ENCODE results near the gene PPP1R2B. TPM values are rescaled to one million over a fixed set of nuclear protein-coding genes. Genes with fewer than 3 reads are reported as not detected.
A peak's percentile ranks its signal among the peaks of the same experiment; 100 is the strongest.

PPP1R2B gene
- polyA plus RNA-seq (2013) = 0.11 TPM

DNA sequence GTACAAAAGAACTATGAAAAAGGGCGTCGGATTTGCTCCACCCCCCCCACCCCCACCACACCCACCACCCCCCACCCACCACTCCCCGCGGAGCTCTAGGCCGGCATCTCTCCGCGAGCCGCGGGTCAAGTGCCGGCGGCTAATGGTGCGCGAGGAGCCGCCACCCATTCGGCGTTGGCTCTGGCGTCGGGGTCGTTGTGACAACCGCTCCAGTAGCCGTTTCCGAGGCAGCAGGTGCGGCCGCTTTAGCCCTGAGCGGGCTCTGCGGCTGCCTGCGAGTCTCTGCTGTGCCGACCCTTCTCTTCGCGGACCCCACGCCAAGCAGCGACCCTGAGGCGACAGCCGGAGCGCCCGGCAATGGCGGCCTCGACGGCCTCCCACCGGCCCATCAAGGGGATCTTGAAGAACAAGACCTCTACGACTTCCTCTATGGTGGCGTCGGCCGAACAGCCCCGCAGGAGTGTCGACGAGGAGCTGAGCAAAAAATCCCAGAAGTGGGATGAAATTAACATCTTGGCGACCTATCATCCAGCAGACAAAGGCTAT, at the start of gene PPP1R2B:
PPP1R2B (plus strand) TSS at position 90 of the 546 bp plus-strand sequence; CDS start at position 358, 268 bp downstream.
- POLR2A ChIA-PET = no interaction called here
- H3K9me3 ChIP-seq (ENCODE audit: control extremely low read depth in 1 of 5, control insufficient read depth in 4 of 5, insufficient read depth in 2 of 5, low read depth in 1 of 5, low read length in 4 of 5) = peaks cover 0 to 8% (median 0%) of the 10 kb centered on the region in 5 experiments
- H3K4me3 ChIP-seq (ENCODE audit: control insufficient read depth in 1 of 7, extremely low read depth in 1 of 7, insufficient read depth in 4 of 7, low read depth in 2 of 7, low read length in 6 of 7) = no peak within 1 kb of the TSS
- no peak for DNase-seq
- H3K27ac ChIP-seq (ENCODE audit: insufficient read depth in 1 of 2, low read depth in 1 of 2, low read length in 2 of 2, poor library complexity in 1 of 2, severe bottlenecking in 2 of 2) = no peak within 1 kb of the TSS
- peaks cover 0 to 10% (median 3%) of the 10 kb centered on the region in 5 experiments for H3K27me3 ChIP-seq (replicated peaks in 2 of 5; ENCODE audit: control insufficient read depth in 4 of 5, insufficient read depth in 5 of 5, low read length in 4 of 5)
- H3K36me3 ChIP-seq (ENCODE audit: control insufficient read depth in 4 of 4, insufficient read depth in 4 of 4, low read length in 3 of 4) = no peaks in the 10 kb centered on the region
- CTCF ChIA-PET = no interaction called here
- WGBS (ENCODE audit: insufficient coverage) = 46% methylated on average over 41 of the region's 48 CpGs
- no peaks in the 10 kb centered on the region for H3K4me1 ChIP-seq (ENCODE audit: control extremely low read depth in 1 of 4, control insufficient read depth in 4 of 4, insufficient read depth in 4 of 4, low read length in 3 of 4)

DNA sequence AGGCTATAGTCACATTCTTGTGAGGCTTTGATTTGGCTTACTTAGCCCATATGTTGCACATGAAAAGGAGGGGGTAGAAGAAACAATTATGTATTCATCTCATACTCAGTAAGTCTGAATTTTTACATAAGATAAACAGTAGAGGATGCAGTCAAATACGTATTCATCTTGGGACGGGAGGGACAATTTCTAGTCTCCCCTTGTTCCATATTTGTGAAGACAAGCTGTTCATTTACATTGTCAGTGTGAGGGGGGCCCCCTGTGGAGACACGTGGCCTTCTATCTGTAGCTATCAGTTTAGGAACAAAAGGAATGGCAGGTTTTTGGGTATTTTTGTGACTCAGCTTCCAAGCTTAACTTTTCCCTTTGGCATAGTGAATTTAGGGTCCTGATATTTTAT, 49.2 kb upstream of the PPP1R2B start:
- H3K9me3 ChIP-seq (ENCODE audit: control extremely low read depth in 1 of 5, control insufficient read depth in 4 of 5, insufficient read depth in 2 of 5, low read depth in 1 of 5, low read length in 4 of 5) = no peaks in the 10 kb centered on the region
- no peak overlapping the region for H3K4me3 ChIP-seq (ENCODE audit: control insufficient read depth in 1 of 7, extremely low read depth in 1 of 7, insufficient read depth in 4 of 7, low read depth in 2 of 7, low read length in 6 of 7)
- no peak overlapping the region for H3K27ac ChIP-seq (ENCODE audit: insufficient read depth in 1 of 2, low read depth in 1 of 2, low read length in 2 of 2, poor library complexity in 1 of 2, severe bottlenecking in 2 of 2)
- H3K36me3 ChIP-seq (ENCODE audit: control insufficient read depth in 4 of 4, insufficient read depth in 4 of 4, low read length in 3 of 4) = no peaks in the 10 kb centered on the region
- 58% methylated on average over 2 of the region's 3 CpGs for WGBS (ENCODE audit: insufficient coverage)
- CTCF ChIA-PET = no interaction called here
- POLR2A ChIA-PET = no interaction called here
- H3K4me1 ChIP-seq (ENCODE audit: control extremely low read depth in 1 of 4, control insufficient read depth in 4 of 4, insufficient read depth in 4 of 4, low read length in 3 of 4) = no peaks in the 10 kb centered on the region
- DNase-seq = no peak
- peaks cover 0 to 4% (median 0%) of the 10 kb centered on the region in 5 experiments for H3K27me3 ChIP-seq (replicated peaks in 2 of 5; ENCODE audit: control insufficient read depth in 4 of 5, insufficient read depth in 5 of 5, low read length in 4 of 5)

DNA sequence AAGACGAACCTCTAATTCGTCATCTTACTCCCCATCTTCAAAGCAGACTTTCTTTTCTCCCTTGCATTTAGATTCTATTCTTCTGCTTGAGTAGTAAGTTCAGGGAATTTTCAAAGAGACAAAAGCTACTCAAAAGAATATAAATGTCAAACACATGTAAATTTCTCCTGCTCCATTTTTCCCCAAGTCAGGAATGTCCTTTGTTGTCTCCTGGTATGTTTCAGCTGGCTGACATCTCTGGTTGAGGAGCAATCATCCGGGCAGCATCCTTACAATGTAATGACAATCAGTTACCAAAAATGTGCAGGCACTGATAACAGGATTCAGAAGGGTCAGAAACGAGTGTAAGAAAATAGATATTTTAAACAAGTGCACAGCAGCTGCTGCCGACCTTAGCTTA, 47.6 kb upstream of the PPP1R2B start:
- whole genome bisulfite sequencing (ENCODE audit: insufficient coverage) = 80% methylated on average over 1 of the region's 5 CpGs
- POLR2A ChIA-PET = no interaction called here
- H3K4me3 ChIP-seq (ENCODE audit: control insufficient read depth in 1 of 7, extremely low read depth in 1 of 7, insufficient read depth in 4 of 7, low read depth in 2 of 7, low read length in 6 of 7) = no peak overlapping the region
- CTCF ChIA-PET = no interaction called here
- no peak for DNase-seq
- H3K9me3 ChIP-seq (ENCODE audit: control extremely low read depth in 1 of 5, control insufficient read depth in 4 of 5, insufficient read depth in 2 of 5, low read depth in 1 of 5, low read length in 4 of 5) = no peaks in the 10 kb centered on the region
- no peaks in the 10 kb centered on the region for H3K4me1 ChIP-seq (ENCODE audit: control extremely low read depth in 1 of 4, control insufficient read depth in 4 of 4, insufficient read depth in 4 of 4, low read length in 3 of 4)
- no peaks in the 10 kb centered on the region for H3K36me3 ChIP-seq (ENCODE audit: control insufficient read depth in 4 of 4, insufficient read depth in 4 of 4, low read length in 3 of 4)
- H3K27ac ChIP-seq (ENCODE audit: insufficient read depth in 1 of 2, low read depth in 1 of 2, low read length in 2 of 2, poor library complexity in 1 of 2, severe bottlenecking in 2 of 2) = no peak overlapping the region
- H3K27me3 ChIP-seq (replicated peaks in 2 of 5; ENCODE audit: control insufficient read depth in 4 of 5, insufficient read depth in 5 of 5, low read length in 4 of 5) = peaks cover 0 to 4% (median 0%) of the 10 kb centered on the region in 5 experiments

DNA sequence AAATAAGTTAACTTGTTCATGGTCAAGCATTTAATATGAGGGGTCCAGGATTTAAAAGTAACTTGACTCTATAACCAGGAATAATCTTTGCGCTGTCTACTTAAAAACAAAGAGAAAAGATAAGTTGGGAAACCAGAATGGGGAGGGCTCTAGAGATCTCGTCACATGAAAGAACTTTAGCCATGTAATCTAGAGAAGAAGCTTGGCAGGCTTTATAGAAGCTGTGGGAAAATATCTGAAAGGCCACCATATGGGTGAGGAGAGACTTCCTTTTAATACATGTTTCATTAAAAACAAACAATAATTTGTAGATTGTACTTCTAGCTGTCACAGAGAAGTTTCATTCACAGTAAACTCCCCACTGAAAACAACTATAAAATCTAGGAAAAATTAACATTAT, 46.7 kb upstream of the PPP1R2B start:
- H3K27ac ChIP-seq (ENCODE audit: insufficient read depth in 1 of 2, low read depth in 1 of 2, low read length in 2 of 2, poor library complexity in 1 of 2, severe bottlenecking in 2 of 2) = no peak overlapping the region
- ChIA-PET POLR2A (no interaction called here), CTCF (interaction anchor here (1.1 kb wide), 1 partner anchor 12 kb away, joined by 3 read pairs; no protein-coding TSS in a partner anchor)
- 100% methylated on average over 1 of the region's 2 CpGs for WGBS (ENCODE audit: insufficient coverage)
- H3K4me1 ChIP-seq (ENCODE audit: control extremely low read depth in 1 of 4, control insufficient read depth in 4 of 4, insufficient read depth in 4 of 4, low read length in 3 of 4) = no peaks in the 10 kb centered on the region
- no peak overlapping the region for H3K4me3 ChIP-seq (ENCODE audit: control insufficient read depth in 1 of 7, extremely low read depth in 1 of 7, insufficient read depth in 4 of 7, low read depth in 2 of 7, low read length in 6 of 7)
- H3K9me3 ChIP-seq (ENCODE audit: control extremely low read depth in 1 of 5, control insufficient read depth in 4 of 5, insufficient read depth in 2 of 5, low read depth in 1 of 5, low read length in 4 of 5) = no peaks in the 10 kb centered on the region
- H3K27me3 ChIP-seq (replicated peaks in 2 of 5; ENCODE audit: control insufficient read depth in 4 of 5, insufficient read depth in 5 of 5, low read length in 4 of 5) = peaks cover 0 to 4% (median 0%) of the 10 kb centered on the region in 5 experiments
- DNase-seq = no peak
- no peaks in the 10 kb centered on the region for H3K36me3 ChIP-seq (ENCODE audit: control insufficient read depth in 4 of 4, insufficient read depth in 4 of 4, low read length in 3 of 4)

DNA sequence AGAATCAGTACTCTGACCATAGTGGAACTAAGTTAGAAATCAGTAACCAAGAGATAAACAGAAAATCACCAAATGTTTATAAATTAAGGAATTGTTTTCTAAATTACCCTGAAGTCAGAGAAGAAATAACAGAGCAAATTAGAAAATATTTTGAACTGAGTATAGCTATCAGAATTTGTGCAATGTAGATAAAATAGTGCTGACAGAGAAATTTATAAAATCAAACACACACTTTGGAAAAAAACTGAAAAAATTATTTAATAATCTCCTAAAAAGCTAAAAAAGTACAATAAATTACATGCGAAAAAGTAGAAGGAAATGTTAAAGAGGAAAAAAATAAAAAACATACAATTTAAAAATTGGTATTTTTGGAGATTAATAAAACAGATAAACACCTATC, 37.1 kb upstream of the PPP1R2B start:
- DNase-seq = no peak
- H3K36me3 ChIP-seq (ENCODE audit: control insufficient read depth in 4 of 4, insufficient read depth in 4 of 4, low read length in 3 of 4) = no peaks in the 10 kb centered on the region
- ChIA-PET POLR2A (no interaction called here), CTCF (no interaction called here)
- no peak overlapping the region for H3K4me3 ChIP-seq (ENCODE audit: control insufficient read depth in 1 of 7, extremely low read depth in 1 of 7, insufficient read depth in 4 of 7, low read depth in 2 of 7, low read length in 6 of 7)
- no peak overlapping the region for H3K27ac ChIP-seq (ENCODE audit: insufficient read depth in 1 of 2, low read depth in 1 of 2, low read length in 2 of 2, poor library complexity in 1 of 2, severe bottlenecking in 2 of 2)
- no peaks in the 10 kb centered on the region for H3K9me3 ChIP-seq (ENCODE audit: control extremely low read depth in 1 of 5, control insufficient read depth in 4 of 5, insufficient read depth in 2 of 5, low read depth in 1 of 5, low read length in 4 of 5)
- H3K4me1 ChIP-seq (ENCODE audit: control extremely low read depth in 1 of 4, control insufficient read depth in 4 of 4, insufficient read depth in 4 of 4, low read length in 3 of 4) = no peaks in the 10 kb centered on the region
- no CpG with 5 or more reads among the region's 1 CpG for WGBS (ENCODE audit: insufficient coverage)
- no peaks in the 10 kb centered on the region for H3K27me3 ChIP-seq (replicated peaks in 2 of 5; ENCODE audit: control insufficient read depth in 4 of 5, insufficient read depth in 5 of 5, low read length in 4 of 5)

DNA sequence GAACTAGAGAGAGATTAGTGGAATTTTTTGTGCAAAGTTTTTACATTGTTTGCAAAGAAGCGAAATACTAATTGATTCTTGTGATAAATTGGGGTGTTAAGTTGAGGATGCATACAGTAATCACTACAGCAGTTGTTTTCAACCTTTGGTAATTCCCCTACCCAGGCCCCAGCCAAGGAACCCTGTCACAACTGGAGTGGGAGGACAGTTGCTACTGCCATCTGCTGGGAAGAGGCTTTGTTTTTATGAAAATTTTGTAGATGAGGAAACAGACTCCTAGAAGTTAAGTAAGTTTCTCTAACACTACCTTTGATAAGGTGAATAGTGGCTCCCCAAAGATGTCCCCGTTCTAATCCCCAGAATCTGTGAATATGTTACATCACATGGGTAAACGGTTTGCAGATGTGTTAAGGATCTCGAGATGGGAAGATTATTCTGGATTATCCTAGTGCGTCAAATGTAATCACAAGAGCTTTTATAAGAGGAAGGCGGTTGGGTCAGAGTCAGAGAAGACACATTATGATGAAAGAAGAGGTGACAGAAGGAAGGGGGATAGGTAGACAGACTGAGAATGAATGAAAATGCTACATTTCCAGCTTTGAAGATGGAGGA, 34.0 kb upstream of the PPP1R2B start:
- Histone ChIP-seq H3K27ac (ENCODE audit: insufficient read depth in 1 of 2, low read depth in 1 of 2, low read length in 2 of 2, poor library complexity in 1 of 2, severe bottlenecking in 2 of 2) (no peak overlapping the region), H3K27me3 (replicated peaks in 2 of 5; ENCODE audit: control insufficient read depth in 4 of 5, insufficient read depth in 5 of 5, low read length in 4 of 5) (peaks cover 0 to under 1% (median 0%) of the 10 kb centered on the region in 5 experiments), H3K9me3 (ENCODE audit: control extremely low read depth in 1 of 5, control insufficient read depth in 4 of 5, insufficient read depth in 2 of 5, low read depth in 1 of 5, low read length in 4 of 5) (no peaks in the 10 kb centered on the region), H3K4me3 (ENCODE audit: control insufficient read depth in 1 of 7, extremely low read depth in 1 of 7, insufficient read depth in 4 of 7, low read depth in 2 of 7, low read length in 6 of 7) (no peak overlapping the region), H3K4me1 (ENCODE audit: control extremely low read depth in 1 of 4, control insufficient read depth in 4 of 4, insufficient read depth in 4 of 4, low read length in 3 of 4) (no peaks in the 10 kb centered on the region), H3K36me3 (ENCODE audit: control insufficient read depth in 4 of 4, insufficient read depth in 4 of 4, low read length in 3 of 4) (no peaks in the 10 kb centered on the region)
- ChIA-PET POLR2A (no interaction called here), CTCF (interaction anchor here (0.8 to 1.0 kb wide), 2 partner anchors 13 to 46 kb away, joined by 3 read pairs; no protein-coding TSS in a partner anchor)
- DNase-seq = peak in 1 of 3 donors; percentile 3
- 84% methylated on average over 6 of the region's 6 CpGs for WGBS (ENCODE audit: insufficient coverage)

DNA sequence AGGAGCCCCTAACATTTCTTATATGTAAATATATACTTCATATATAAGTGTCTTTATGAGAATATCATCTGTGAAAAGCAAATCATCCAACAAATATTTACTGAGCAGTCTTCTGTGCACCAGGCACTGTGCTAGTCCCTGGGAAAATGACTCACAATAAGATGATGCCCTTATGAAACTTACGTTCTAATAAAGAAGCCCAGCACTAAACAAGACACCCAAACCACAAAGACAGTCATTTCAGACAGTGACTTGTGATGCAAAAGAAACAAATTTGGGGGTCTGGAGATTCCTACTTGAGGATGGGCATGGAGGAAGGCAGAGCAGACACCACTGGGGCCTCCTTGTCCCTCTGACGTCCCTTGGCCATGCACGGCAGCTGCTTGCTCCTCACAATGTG, 30.6 kb upstream of the PPP1R2B start:
- H3K27me3 ChIP-seq (replicated peaks in 2 of 5; ENCODE audit: control insufficient read depth in 4 of 5, insufficient read depth in 5 of 5, low read length in 4 of 5) = peaks cover 0 to 1% (median 0%) of the 10 kb centered on the region in 5 experiments
- H3K4me1 ChIP-seq (ENCODE audit: control extremely low read depth in 1 of 4, control insufficient read depth in 4 of 4, insufficient read depth in 4 of 4, low read length in 3 of 4) = no peaks in the 10 kb centered on the region
- 92% methylated on average over 2 of the region's 3 CpGs for WGBS (ENCODE audit: insufficient coverage)
- no peaks in the 10 kb centered on the region for H3K9me3 ChIP-seq (ENCODE audit: control extremely low read depth in 1 of 5, control insufficient read depth in 4 of 5, insufficient read depth in 2 of 5, low read depth in 1 of 5, low read length in 4 of 5)
- no peak for DNase-seq
- H3K27ac ChIP-seq (ENCODE audit: insufficient read depth in 1 of 2, low read depth in 1 of 2, low read length in 2 of 2, poor library complexity in 1 of 2, severe bottlenecking in 2 of 2) = no peak overlapping the region
- H3K4me3 ChIP-seq (ENCODE audit: control insufficient read depth in 1 of 7, extremely low read depth in 1 of 7, insufficient read depth in 4 of 7, low read depth in 2 of 7, low read length in 6 of 7) = no peak overlapping the region
- CTCF ChIA-PET = no interaction called here
- no peaks in the 10 kb centered on the region for H3K36me3 ChIP-seq (ENCODE audit: control insufficient read depth in 4 of 4, insufficient read depth in 4 of 4, low read length in 3 of 4)
- POLR2A ChIA-PET = no interaction called here
